HG02970 (cell line): ENCODE results near the gene MPPED2.

Experiments used
- ATAC-seq: cut with Tn5 transposase; IDR thresholded peaks from one replicate; pipeline ENCODE4 v1.9.1; 2021; ENCODE audit warnings: mild to moderate bottlenecking, moderate library complexity, moderate number of reproducible peaks; ENCODE audit not compliant: unreplicated experiment, low FRiP score

MPPED2 gene

GRCh38 chr11:30489076-30489475 is 97.1 kb downstream of the MPPED2 start:
- ATAC-seq: no peak

GRCh38 chr11:30488304-30488998 is 97.7 kb downstream of the MPPED2 start:
- ATAC-seq: no peak

GRCh38 chr11:30487200-30487898 is 98.8 kb downstream of the MPPED2 start:
- no peak for ATAC-seq

- no peak for ATAC-seq
Observed at GRCh38 chr11:30485756-30486155, 100.4 kb downstream of the MPPED2 start.

- no peak for ATAC-seq
Observed at GRCh38 chr11:30485222-30485621, 100.9 kb downstream of the MPPED2 start.

GRCh38 chr11:30483056-30483455 is 103.1 kb downstream of the MPPED2 start:
- ATAC-seq: no peak

DNA sequence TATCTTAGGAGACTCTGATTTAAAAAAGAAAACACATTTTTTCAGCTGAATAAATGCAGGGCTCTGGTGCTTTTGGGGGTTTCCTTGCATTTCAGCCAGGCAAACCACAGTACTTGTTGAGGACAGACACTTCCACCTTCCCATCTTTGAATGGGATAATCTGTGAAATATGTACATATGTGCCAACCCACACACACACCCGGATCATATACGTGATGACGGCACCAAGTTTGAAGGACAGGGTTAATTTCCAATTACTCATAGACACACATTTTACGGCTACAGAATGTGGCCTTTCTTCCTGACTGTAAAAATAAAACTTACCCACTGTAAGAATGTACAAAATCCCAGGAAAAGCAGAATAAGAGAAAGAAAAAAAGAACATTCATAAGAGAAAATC is 104.4 kb downstream of the MPPED2 start:
- ATAC-seq: no peak

GRCh38 chr11:30481330-30481729 is 104.8 kb downstream of the MPPED2 start:
- ATAC-seq: no peak

GRCh38 chr11:30479899-30480298 is 106.3 kb downstream of the MPPED2 start:
- ATAC-seq: no peak

DNA sequence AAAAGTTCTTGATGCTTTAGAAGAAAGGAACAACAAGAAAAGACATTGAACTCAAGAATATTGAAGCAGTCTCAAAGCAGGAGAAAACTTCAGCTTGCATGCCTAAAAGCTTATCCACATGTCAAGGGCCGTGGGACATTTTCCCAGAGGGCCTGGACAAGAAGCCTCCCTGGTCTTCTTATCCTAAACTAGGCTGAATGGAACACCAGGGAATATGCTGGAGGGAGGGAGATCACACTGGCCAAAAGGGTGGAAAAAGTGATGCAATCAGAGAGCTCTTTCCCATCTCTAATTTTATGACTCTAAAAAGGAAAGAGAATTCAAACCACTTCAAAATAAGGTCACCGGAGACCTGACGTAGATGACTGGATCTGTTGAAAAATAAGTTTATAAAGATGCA is 107.2 kb downstream of the MPPED2 start:
- no peak for ATAC-seq

DNA sequence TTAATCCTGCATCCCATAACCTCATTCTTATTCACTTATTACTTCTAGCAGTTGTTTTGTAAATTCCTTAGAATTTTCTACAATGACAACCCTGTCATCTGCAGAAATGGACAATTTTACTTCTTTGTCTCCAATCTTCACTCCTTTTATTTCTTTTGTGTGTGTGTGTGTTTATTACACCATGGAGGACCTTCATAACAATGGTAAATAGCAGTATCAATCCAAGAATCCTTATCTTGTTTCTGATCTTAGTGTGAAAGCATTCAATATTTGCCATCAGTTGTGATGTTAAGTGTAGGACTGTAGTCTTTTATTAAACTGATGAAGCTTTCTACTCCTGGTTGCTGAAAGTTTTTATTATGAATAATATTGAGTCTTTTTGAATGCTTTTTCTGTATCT is 109.1 kb downstream of the MPPED2 start:
- ATAC-seq: no peak

DNA sequence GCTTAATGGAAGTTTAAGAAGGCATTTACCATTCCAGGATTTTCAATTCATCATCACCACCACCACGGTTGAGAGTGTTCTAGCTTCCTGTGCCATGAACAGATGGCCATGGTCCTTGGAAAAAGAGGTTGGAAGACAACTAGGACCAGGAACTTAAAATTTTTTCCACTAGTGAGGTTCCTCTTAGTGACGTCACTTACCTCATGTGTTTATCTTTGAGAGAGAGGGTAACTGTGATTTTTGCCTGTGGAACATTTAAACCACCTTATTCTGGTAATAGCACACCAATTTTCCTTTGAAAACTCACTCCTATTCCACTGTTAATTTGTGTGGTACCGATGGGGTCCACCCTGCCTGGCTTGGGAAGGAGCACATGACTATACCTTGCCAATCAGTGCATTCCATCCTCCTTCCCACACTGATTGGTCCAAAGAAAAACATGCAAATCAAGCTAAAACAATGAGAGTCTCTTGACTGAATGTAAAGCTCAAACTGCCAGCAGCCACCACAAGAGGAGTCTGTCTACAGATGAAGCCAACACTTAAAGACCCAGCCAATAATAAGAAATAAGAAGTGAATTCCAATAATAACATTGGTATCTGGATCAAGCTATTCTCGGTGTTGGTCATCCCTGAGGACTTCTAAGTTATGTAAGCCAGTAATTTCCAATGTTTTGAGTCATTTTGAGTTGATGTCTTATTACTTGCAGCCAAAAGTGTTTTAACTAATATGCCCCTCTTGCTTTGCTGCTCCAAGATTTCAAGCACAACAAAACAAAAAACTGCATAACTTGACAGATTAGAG is 111.8 kb downstream of the MPPED2 start:
- no peak for ATAC-seq

DNA sequence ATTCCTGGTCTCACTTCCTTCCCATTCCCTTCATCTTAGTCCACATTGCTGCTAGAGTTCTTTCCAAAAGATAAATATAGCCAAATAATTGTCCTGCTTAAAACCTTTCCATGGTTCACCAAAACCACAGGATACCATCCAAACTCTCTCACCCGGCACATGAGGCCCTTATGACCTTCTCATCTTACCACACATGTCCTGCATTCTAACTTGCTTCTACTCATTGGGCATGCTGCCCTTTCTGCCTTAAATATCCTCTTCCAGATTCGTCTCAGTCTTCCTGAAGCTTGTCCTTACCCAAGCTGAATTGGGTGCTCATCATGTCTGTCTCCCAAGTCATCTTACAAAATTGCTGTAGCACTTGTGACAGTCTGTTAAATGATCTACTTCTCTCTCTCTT is 114.9 kb downstream of the MPPED2 start:
- no peak for ATAC-seq

- ATAC-seq: no peak
Observed at GRCh38 chr11:30468881-30469280, 117.3 kb downstream of the MPPED2 start.

DNA sequence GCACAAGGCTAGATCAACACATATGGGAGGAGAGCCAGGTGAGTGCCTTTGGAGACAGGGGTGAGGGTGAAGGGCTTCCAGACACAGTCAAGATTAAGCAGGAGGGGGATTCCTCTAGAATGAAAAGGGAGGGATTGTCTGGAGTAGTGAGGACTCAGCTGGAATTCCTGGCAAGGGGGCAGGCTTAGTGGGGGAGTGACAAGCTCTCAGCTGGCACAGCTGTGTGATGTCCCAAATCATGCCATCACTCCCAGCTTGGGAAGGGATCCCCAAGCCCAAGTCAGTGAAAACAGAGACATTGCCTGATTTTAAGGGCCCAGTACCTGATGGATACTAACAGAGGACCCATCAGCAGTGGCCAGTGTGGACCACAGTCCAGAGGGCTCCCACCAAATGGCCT is 119.0 kb downstream of the MPPED2 start:
- no peak for ATAC-seq

DNA sequence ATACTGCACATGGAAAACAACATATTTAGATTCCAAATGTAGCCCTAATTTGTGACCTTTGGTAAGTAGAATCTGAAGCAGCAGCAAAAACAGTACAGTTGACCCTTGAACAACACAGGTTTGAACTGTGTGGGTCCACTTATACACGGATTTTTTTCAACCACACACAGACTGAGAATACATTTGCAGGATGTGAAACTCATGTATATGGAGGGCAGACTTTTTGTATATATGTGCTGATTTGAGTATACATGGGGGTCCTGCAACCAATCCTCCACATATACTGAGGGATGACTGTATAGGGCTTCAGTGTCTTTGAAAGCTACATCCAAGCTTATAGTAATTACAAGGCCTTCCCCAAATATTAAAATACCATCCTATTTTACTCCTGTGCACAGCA is 120.5 kb downstream of the MPPED2 start:
- no peak for ATAC-seq

GRCh38 chr11:30465192-30465591 is 121.0 kb downstream of the MPPED2 start:
- ATAC-seq: no peak

DNA sequence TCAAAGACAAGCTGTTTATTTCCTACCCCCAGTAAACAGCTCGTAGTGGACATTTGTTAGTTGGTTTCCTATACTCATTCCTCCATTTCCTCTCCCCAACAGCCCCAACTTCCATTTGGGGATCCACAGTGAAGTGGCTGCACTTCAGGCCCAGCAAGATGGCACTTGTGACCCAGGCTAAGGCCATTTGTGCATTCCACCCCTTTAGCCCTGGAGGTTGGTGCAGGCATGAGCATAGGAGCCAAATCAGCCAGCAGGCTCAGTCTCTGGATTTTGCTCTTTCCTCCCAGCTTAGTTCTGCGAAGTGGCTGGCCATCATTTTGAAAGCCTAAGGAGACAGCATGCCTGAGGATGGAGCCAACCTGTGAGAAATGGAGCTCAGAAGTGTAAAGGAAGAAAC is 122.9 kb downstream of the MPPED2 start:
- no peak for ATAC-seq

GRCh38 chr11:30462421-30462820 is 123.7 kb downstream of the MPPED2 start:
- ATAC-seq: no peak

- no peak for ATAC-seq
Observed at GRCh38 chr11:30459821-30460220, 126.3 kb downstream of the MPPED2 start.

DNA sequence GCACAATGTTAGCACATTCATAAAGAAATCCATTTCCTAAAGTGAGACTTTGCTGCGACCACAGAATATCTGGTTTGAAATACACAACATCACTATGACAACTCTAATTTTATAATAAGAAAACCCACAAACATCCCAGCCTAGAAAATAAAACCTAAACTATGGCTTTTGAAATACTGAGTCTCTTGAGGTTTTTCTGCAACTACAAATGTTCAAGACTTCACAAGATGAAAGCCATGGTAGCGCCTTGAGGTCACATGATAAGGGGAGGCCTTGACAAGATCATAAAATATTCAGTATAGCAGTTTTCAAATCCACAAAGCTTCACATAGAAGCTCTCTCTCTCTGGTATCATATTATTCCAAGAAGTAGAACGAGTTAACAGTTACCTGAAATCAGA is 126.8 kb downstream of the MPPED2 start:
- no peak for ATAC-seq
